Naive thymus-derived CD8-positive, alpha-beta T cell (primary cell): ENCODE data around the gene DOK3. TPM values are rescaled to one million over a fixed set of nuclear protein-coding genes. Genes with fewer than 3 reads are reported as not detected.
A peak's percentile ranks its signal among the peaks of the same experiment; 100 is the strongest.

ENCODE experiments used
- ATAC-seq, 2 donors: fragments of 150-1000 bp; cut with Tn5 transposase in 1 of 2; sonication (Bioruptor Pico), chemical (Tn5 transposase) in 1 of 2; 1 replicate in 1 of 2; 2 replicates in 1 of 2; pipeline ENCODE4 v1.10.0; 2021; ENCODE audit warnings: mild to moderate bottlenecking in 2 of 2, moderate library complexity in 2 of 2
- POLR2A ChIA-PET: fragments of 350-600 bp; sonication (Branson Sonifier 250); formaldehyde crosslinking; loops from one replicate; lab custom pipeline; 2021; ENCODE audit warnings: antibody characterized with exemption; lab: Charles Lee
- DNase-seq, 10 donors: peaks; one replicate each; pipeline versions ENCODE4 v3.0.0 to v3.0.0-alpha.2; 2020 to 2022
- H3K27ac Mint-ChIP-seq, 10 donors: one replicate each; pipeline ENCODE4 v1.8.0; 2020 to 2022; ENCODE audit warnings: mild to moderate bottlenecking in 10 of 10, mixed read lengths in 10 of 10, moderate library complexity in 4 of 10, inconsistent platforms in 1 of 10
- H3K27me3 Mint-ChIP-seq, 5 donors: one replicate each; pipeline ENCODE4 v1.8.0; 2021 to 2022; ENCODE audit warnings: mixed read lengths in 5 of 5
- H3K36me3 Mint-ChIP-seq, 3 donors: one replicate each; pipeline ENCODE4 v1.8.0; 2020 to 2022; ENCODE audit warnings: mixed read lengths in 3 of 3, mild to moderate bottlenecking in 2 of 3, inconsistent platforms in 1 of 3
- H3K4me1 Mint-ChIP-seq, 4 donors: one replicate each; pipeline ENCODE4 v1.8.0; 2021 to 2022; ENCODE audit warnings: mixed read lengths in 4 of 4
- H3K4me3 Mint-ChIP-seq, 10 donors: one replicate each; pipeline ENCODE4 v1.8.0; 2020 to 2022; ENCODE audit warnings: mild to moderate bottlenecking in 10 of 10, mixed read lengths in 10 of 10, moderate library complexity in 6 of 10, inconsistent platforms in 1 of 10
- H3K9me3 Mint-ChIP-seq, 9 donors: one replicate each; pipeline ENCODE4 v1.8.0; 2020 to 2022; ENCODE audit warnings: mixed read lengths in 9 of 9, mild to moderate bottlenecking in 3 of 9, inconsistent platforms in 1 of 9, moderate library complexity in 1 of 9
- polyA plus RNA-seq, 3 donors: library from polyadenylated mRNA; unstranded; fragments of 300-500 nt; fragmentation: Illumina TruSeq; gene quantifications; one replicate each; pipeline ENCODE4 v1.2.3, GENCODE V29; 2021
- total RNA-seq, 8 experiments: library from RNA in 2 of 8; stranded (reverse) in 2 of 8; gene quantifications; one replicate each; pipeline ENCODE4 v1.2.3 and lab custom pipeline; 2021 to 2026

Gene DOK3
- total and polyA plus RNA-seq, 5 experiments from 2014 or later: 0.22 to 3.8 (median 3.7) TPM; not detected in 2

- no peak for DNase-seq
- peak overlapping the region in 2 of 10 donors; percentile 7 to 65 for H3K4me3 Mint-ChIP-seq
- ATAC-seq: no peak
- POLR2A ChIA-PET: no interaction called here
- H3K36me3 Mint-ChIP-seq: peaks cover 0 to 23% (median 2%) of the 10 kb centered on the region in 3 donors
- H3K4me1 Mint-ChIP-seq: peaks cover 23 to 53% (median 51%) of the 10 kb centered on the region in 4 donors
- H3K27ac Mint-ChIP-seq: peak overlapping the region in 9 of 10 donors; percentile 6 to 86 (median 75)
- no peaks in the 10 kb centered on the region for H3K9me3 Mint-ChIP-seq
- no peaks in the 10 kb centered on the region for H3K27me3 Mint-ChIP-seq
Observed at GRCh38 chr5:177520271-177520670, 10.6 kb upstream of the DOK3 start.

GRCh38 chr5:177519463-177520235 is 10.0 kb upstream of the DOK3 start:
- POLR2A ChIA-PET: no interaction called here
- DNase-seq (no peak), ATAC-seq (no peak)
- Mint-ChIP-seq H3K27me3 (no peaks in the 10 kb centered on the region), H3K4me3 (peak overlapping the region in 5 of 10 donors; percentile 19 to 57 (median 30)), H3K4me1 (peaks cover 23 to 54% (median 53%) of the 10 kb centered on the region in 4 donors), H3K36me3 (peaks cover 0 to 27% (median 5%) of the 10 kb centered on the region in 3 donors), H3K9me3 (no peaks in the 10 kb centered on the region), H3K27ac (peak overlapping the region in 8 of 10 donors; percentile 35 to 86 (median 79))

DNA sequence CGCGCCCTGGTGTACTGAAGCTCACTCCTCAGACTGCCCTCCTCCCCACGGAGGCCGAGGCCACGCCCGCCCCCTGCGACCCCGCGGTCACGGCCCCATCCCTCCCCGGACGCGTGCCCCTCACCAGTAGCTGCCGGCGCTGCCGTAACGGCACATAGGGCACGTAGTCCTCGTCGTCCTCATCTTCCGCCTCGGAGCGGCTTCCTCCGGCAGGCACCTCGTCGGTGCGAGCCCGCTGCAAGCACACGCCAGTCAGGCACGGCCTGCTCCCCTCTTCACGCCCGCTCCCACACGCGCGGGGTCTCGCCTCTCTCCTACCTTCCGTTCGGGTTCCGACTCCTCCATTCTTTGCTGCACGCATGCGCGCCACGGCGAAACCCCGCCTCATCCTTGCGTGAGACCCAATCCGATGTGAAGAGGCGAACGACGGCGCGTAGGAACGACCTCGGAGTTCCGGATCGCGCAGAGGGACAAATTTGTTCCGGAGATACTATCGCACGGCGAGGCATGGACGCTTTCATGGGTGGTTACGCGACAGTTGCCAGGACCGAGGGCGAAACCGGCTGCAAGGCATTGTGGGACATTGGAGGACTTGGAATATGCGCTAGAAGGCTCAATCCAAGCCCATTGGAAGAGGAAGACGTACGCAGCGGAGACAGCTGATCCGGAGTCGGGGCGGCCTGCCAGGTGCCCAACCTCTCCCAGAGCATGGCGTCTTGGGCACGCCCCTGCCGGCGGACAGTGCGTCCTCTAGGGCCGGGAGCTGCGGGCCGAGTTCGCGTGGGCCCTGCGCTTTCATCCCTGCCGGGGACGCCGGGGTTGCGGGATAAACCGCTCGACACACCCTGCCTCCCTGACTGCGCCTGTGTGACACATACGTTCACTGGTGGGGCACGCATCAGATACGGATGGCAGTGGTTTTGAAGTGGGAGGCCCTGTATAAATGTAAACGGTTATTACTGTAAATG is 7.3 kb upstream of the DOK3 start, which contains the start of gene DDX41:
TSS of gene DDX41 (minus strand) at position 361 of the 968 bp plus-strand sequence. CDS start at position 345, 16 bp downstream.
- DNase-seq: peak; percentile 90 to 97 (median 94)

GRCh38 chr5:177515580-177515979 is 6.0 kb upstream of the DOK3 start:
- Mint-ChIP-seq H3K27me3 (no peaks in the 10 kb centered on the region), H3K36me3 (peaks cover 0 to 53% (median 23%) of the 10 kb centered on the region in 3 donors), H3K27ac (peak overlapping the region in 4 of 10 donors; percentile 30 to 52 (median 48)), H3K4me1 (peaks cover 19 to 50% (median 49%) of the 10 kb centered on the region in 4 donors), H3K4me3 (peak overlapping the region; percentile 93 to 100 (median 97)), H3K9me3 (no peaks in the 10 kb centered on the region)
- POLR2A ChIA-PET: interaction anchor here (1.4 to 1.7 kb wide), 4 partner anchors 9 to 125 kb away, joined by 3 to 5 read pairs (median 4); no protein-coding TSS in a partner anchor
- no peak for ATAC-seq
- DNase-seq: no peak

More for the DNA sequence above, 7.3 kb upstream of the DOK3 start, which contains the start of gene DDX41:
- Mint-ChIP-seq H3K4me1 (peaks cover 27 to 63% (median 55%) of the 10 kb centered on the region in 4 donors), H3K36me3 (peaks cover 0 to 49% (median 14%) of the 10 kb centered on the region in 3 donors), H3K27ac (peak within 1 kb of the TSS; percentile 90 to 98 (median 95)), H3K27me3 (no peaks in the 10 kb centered on the region), H3K4me3 (peak within 1 kb of the TSS; percentile 93 to 100 (median 97)), H3K9me3 (no peaks in the 10 kb centered on the region)
- POLR2A ChIA-PET: interaction anchor here (0.6 to 1.7 kb wide), 8 partner anchors 8 to 703 kb away, joined by 3 to 5 read pairs (median 4); partner anchors contain the start of gene DBN1
- peak; percentile 91 to 93 for ATAC-seq

GRCh38 chr5:177514541-177514940 is 4.9 kb upstream of the DOK3 start:
- peak in 1 of 10 donors; percentile 56 for DNase-seq
- POLR2A ChIA-PET: interaction anchor here (0.8 kb wide), 1 partner anchor 57 kb away, joined by 3 read pairs; no protein-coding TSS in a partner anchor
- ATAC-seq: no peak
- Mint-ChIP-seq H3K4me3 (peak overlapping the region in 4 of 10 donors; percentile 36 to 97 (median 96)), H3K36me3 (peaks cover 0 to 49% (median 23%) of the 10 kb centered on the region in 3 donors), H3K9me3 (no peaks in the 10 kb centered on the region), H3K4me1 (peaks cover 18 to 51% (median 43%) of the 10 kb centered on the region in 4 donors), H3K27ac (no peak overlapping the region), H3K27me3 (no peaks in the 10 kb centered on the region)

GRCh38 chr5:177513500-177513899 is 3.9 kb upstream of the DOK3 start:
- Mint-ChIP-seq H3K27me3 (no peaks in the 10 kb centered on the region), H3K4me1 (peaks cover 20 to 48% (median 42%) of the 10 kb centered on the region in 4 donors), H3K4me3 (peak overlapping the region in 1 of 10 donors; percentile 50), H3K9me3 (no peaks in the 10 kb centered on the region), H3K27ac (no peak overlapping the region), H3K36me3 (peaks cover 0 to 49% (median 23%) of the 10 kb centered on the region in 3 donors)
- POLR2A ChIA-PET: interaction anchor here (0.8 to 1.0 kb wide), 2 partner anchors 56 to 380 kb away, joined by 3 read pairs; no protein-coding TSS in a partner anchor
- ATAC-seq (no peak), DNase-seq (no peak)

DNA sequence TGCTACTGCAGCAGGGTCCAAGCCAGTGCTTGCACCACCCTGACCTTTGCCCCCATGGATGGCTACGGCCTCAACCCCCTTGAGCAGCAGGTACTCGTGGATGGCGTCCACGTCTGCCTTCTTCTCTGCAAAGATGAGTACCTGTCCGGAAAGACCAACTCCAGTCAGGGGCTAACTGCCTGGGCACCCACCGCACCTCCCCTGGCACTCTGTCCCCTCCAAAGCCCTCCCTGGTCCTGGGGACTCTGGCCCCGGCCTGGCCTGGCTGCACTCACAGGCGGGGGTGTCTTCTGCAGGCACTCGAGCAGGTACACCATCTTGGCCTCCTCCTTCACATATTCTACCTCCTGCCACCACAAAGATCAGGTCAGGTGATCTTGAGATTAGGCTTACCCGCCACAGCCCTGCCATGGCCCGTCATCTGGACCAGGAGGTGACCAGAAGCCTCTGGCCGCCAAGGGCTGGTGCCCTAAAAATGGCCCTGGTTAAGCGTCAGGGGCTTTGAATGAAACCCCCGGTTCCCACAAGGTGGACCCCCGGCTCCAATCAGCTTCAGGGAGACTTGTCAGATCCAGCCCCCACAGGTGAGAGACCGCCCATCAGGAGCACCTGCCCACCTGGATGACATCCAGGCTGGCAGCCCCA is 3.2 kb upstream of the DOK3 start:
- peak overlapping the region in 2 of 10 donors; percentile 7 to 50 for H3K4me3 Mint-ChIP-seq
- no peaks in the 10 kb centered on the region for H3K27me3 Mint-ChIP-seq
- no peaks in the 10 kb centered on the region for H3K9me3 Mint-ChIP-seq
- POLR2A ChIA-PET: no interaction called here
- peak in 1 of 10 donors; percentile 53 for DNase-seq
- peaks cover 0 to 49% (median 23%) of the 10 kb centered on the region in 3 donors for H3K36me3 Mint-ChIP-seq
- peak overlapping the region in 1 of 10 donors; percentile 40 for H3K27ac Mint-ChIP-seq
- ATAC-seq: no peak
- peaks cover 20 to 48% (median 43%) of the 10 kb centered on the region in 4 donors for H3K4me1 Mint-ChIP-seq

GRCh38 chr5:177511796-177512675 is 2.4 kb upstream of the DOK3 start:
- Mint-ChIP-seq H3K27ac (peak overlapping the region in 1 of 10 donors; percentile 40), H3K4me1 (peaks cover 18 to 51% (median 38%) of the 10 kb centered on the region in 4 donors), H3K27me3 (no peaks in the 10 kb centered on the region), H3K9me3 (no peaks in the 10 kb centered on the region), H3K36me3 (peaks cover 0 to 49% (median 23%) of the 10 kb centered on the region in 3 donors), H3K4me3 (no peak overlapping the region)
- ATAC-seq: no peak
- no peak for DNase-seq
- POLR2A ChIA-PET: no interaction called here

DNA sequence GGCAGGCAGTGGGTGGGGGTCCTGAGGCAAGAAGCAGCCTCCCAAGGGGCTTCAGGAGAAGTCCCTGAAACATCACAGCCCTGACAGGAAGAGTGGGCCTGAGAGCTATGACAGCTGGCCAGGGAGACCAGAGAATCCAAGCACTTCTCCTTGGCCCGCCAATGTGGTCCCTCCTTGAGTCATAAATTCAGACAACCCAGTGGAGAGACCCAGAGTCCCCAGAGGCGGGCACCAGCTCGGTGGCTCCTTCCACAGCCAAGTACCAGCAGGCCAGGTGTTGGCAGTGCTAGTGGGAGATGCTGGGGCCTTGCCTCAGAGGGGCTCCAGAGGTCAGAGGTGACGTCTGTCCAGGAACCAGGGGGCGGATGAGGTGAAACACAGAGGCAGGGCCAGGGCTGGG is 1.6 kb upstream of the DOK3 start:
- H3K9me3 Mint-ChIP-seq: no peaks in the 10 kb centered on the region
- peaks cover 0 to 45% (median 21%) of the 10 kb centered on the region in 3 donors for H3K36me3 Mint-ChIP-seq
- POLR2A ChIA-PET: no interaction called here
- H3K4me3 Mint-ChIP-seq: no peak overlapping the region
- H3K27ac Mint-ChIP-seq: peak overlapping the region in 1 of 10 donors; percentile 61
- DNase-seq: no peak
- no peak for ATAC-seq
- H3K4me1 Mint-ChIP-seq: peaks cover 14 to 46% (median 30%) of the 10 kb centered on the region in 4 donors
- no peaks in the 10 kb centered on the region for H3K27me3 Mint-ChIP-seq

DNA sequence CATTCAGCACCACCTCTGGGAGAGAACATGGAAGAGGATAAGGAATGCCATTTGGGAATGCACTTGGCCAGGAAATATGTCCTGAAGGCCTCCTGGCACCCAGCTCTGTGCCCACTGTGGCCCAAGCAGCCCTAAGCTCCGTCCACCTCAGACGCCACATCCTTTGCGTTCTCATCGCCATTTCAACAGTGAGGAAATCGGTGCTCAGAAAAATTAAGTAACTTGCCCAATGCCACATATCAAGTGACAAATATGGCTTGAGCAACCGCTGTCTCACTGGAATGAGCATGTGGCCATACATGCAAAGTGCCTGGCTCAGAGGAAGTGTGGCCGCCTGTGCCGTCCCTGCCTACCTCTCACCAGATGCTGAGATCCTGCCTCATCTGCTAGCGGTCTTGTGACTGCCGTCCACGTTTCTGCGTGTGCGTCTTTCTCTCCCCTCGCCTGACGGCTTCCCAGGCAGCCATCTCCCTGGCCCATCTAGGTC is 984 bp upstream of the DOK3 start:
- peaks cover 14 to 40% (median 24%) of the 10 kb centered on the region in 4 donors for H3K4me1 Mint-ChIP-seq
- H3K27me3 Mint-ChIP-seq: no peaks in the 10 kb centered on the region
- POLR2A ChIA-PET: no interaction called here
- H3K27ac Mint-ChIP-seq: peak overlapping the region in 3 of 10 donors; percentile 53 to 61 (median 61)
- DNase-seq: no peak
- no peaks in the 10 kb centered on the region for H3K9me3 Mint-ChIP-seq
- H3K4me3 Mint-ChIP-seq: peak overlapping the region in 1 of 10 donors; percentile 86
- peak in 1 of 2 donors; percentile 33 for ATAC-seq
- peaks cover 0 to 44% (median 21%) of the 10 kb centered on the region in 3 donors for H3K36me3 Mint-ChIP-seq
